Measurements from ENCODE around the gene EEFSEC. TPM values are rescaled to one million over a fixed set of nuclear protein-coding genes. Genes with fewer than 3 reads are reported as not detected.

Gene EEFSEC
- total RNA-seq, 1 donor from 2014 or later = 15.3 TPM

GRCh38 chr3:128221328-128221727 is 68.0 kb downstream of the EEFSEC start:
- H3K9me3 ChIP-seq = peaks cover 8% of the 10 kb centered on the region
- intact Hi-C loops (cut with DNase I) = no loop called here
- H3K27me3 ChIP-seq = no peaks in the 10 kb centered on the region
- no peak for TF ChIP-seq CTCF (IDR thresholded peaks at IDR 0.05)
- ATAC-seq (no peak), DNase-seq (no peak)
- H3K27ac ChIP-seq = no peak overlapping the region
- H3K4me3 ChIP-seq = no peak overlapping the region
- H3K4me1 ChIP-seq = peaks cover 6% of the 10 kb centered on the region
- no peaks in the 10 kb centered on the region for H3K36me3 ChIP-seq

GRCh38 chr3:128222796-128223385 is 69.6 kb downstream of the EEFSEC start:
- Histone ChIP-seq H3K36me3 (no peaks in the 10 kb centered on the region), H3K4me1 (peaks cover 6% of the 10 kb centered on the region), H3K4me3 (no peak overlapping the region), H3K27ac (no peak overlapping the region), H3K27me3 (no peaks in the 10 kb centered on the region), H3K9me3 (peaks cover 8% of the 10 kb centered on the region)
- intact Hi-C loops (cut with DNase I) = no loop called here
- DNase-seq (no peak), ATAC-seq (no peak)
- TF ChIP-seq CTCF (IDR thresholded peaks at IDR 0.05) = no peak

- intact Hi-C loops (cut with DNase I) = no loop called here
Measured at GRCh38 chr3:128226186-128226725, 73.0 kb downstream of the EEFSEC start.

GRCh38 chr3:128226795-128227395 is 73.6 kb downstream of the EEFSEC start:
- Histone ChIP-seq H3K4me1 (no peaks in the 10 kb centered on the region), H3K4me3 (no peak overlapping the region), H3K27me3 (no peaks in the 10 kb centered on the region), H3K27ac (no peak overlapping the region), H3K36me3 (no peaks in the 10 kb centered on the region), H3K9me3 (peaks cover 8% of the 10 kb centered on the region)
- ATAC-seq (peak; percentile 82), DNase-seq (no peak)
- intact Hi-C loops (cut with DNase I) = no loop called here
- TF ChIP-seq CTCF (IDR thresholded peaks at IDR 0.05) = peak; percentile 63

More at GRCh38 chr3:128226186-128226725, 73.0 kb downstream of the EEFSEC start:
- no peaks in the 10 kb centered on the region for H3K27me3 ChIP-seq
- peaks cover 8% of the 10 kb centered on the region for H3K9me3 ChIP-seq
- DNase-seq (no peak), ATAC-seq (no peak)
- no peak for TF ChIP-seq CTCF (IDR thresholded peaks at IDR 0.05)
- no peak overlapping the region for H3K4me3 ChIP-seq
- H3K27ac ChIP-seq = no peak overlapping the region
- no peaks in the 10 kb centered on the region for H3K4me1 ChIP-seq
- no peaks in the 10 kb centered on the region for H3K36me3 ChIP-seq

GRCh38 chr3:128227507-128227906 is 74.2 kb downstream of the EEFSEC start:
- Histone ChIP-seq H3K4me1 (no peaks in the 10 kb centered on the region), H3K9me3 (peaks cover 8% of the 10 kb centered on the region), H3K27me3 (no peaks in the 10 kb centered on the region), H3K36me3 (no peaks in the 10 kb centered on the region), H3K27ac (no peak overlapping the region), H3K4me3 (no peak overlapping the region)
- TF ChIP-seq CTCF (IDR thresholded peaks at IDR 0.05) = no peak
- ATAC-seq (no peak), DNase-seq (no peak)
- intact Hi-C loops (cut with DNase I) = no loop called here

Data from upper lobe of right lung (tissue), 1 donor.